HCT116 (cell line): Measurements from ENCODE around the gene DTNBP1. TPM values are rescaled to one million over a fixed set of nuclear protein-coding genes. Genes with fewer than 3 reads are reported as not detected.

Experiments used
- ATAC-seq: fragments of 200-7000 bp; cut with Tn5 transposase; 2 replicates; pipeline ENCODE4 v1.9.1; 2020; ENCODE audit warnings: mild to moderate bottlenecking, moderate library complexity
- BruUV-seq: library from RNA; stranded (reverse); fragments of 400-500 nt; replicated peaks from 2 replicates; lab custom pipeline; 2021; lab: Mats Ljungman, UMichigan
- CTCF ChIA-PET: fragments of 300-600 bp; sonication (Branson Sonifier 250); formaldehyde crosslinking; loops from one replicate; lab custom pipeline; 2021; ENCODE audit warnings: antibody characterized with exemption; lab: Charles Lee
- POLR2A ChIA-PET: fragments of 300-600, 350-600 bp; sonication (Branson Sonifier 250); formaldehyde crosslinking; loops from one replicate; lab custom pipeline; 2021; ENCODE audit warnings: antibody characterized with exemption; lab: Charles Lee
- RAD21 ChIA-PET, 2 experiments: fragments of 300-600 bp; sonication (Branson Sonifier 250); formaldehyde crosslinking; loops; one replicate each; lab custom pipeline; 2023; ENCODE audit warnings: low total read pairs in 2 of 2; ENCODE audit not compliant: uncharacterized antibody in 2 of 2, unreplicated experiment in 2 of 2, low non-redundant PET in 1 of 2; lab: Charles Lee
- DNase-seq: peaks from one replicate; pipeline ENCODE4 v3.0.0-alpha.2; 2010; ENCODE audit warnings: low read depth, low spot score
- H2AFZ ChIP-seq: fragments of 200-600 bp; shearing (Covaris generic), sonication (generic); 2 replicates; pipeline ENCODE4 v1.6.1; 2017; ENCODE audit warnings: low read depth, mixed run types, mixed read lengths, antibody characterized with exemption, low read length; ENCODE audit not compliant: poor library complexity, severe bottlenecking
- H3K27ac ChIP-seq: 2 replicates; pipeline ENCODE4 v1.5.1; 2012; ENCODE audit warnings: low read depth, low read length
- H3K27me3 ChIP-seq: fragments of 200-600 bp; sonication (generic); 2 replicates; pipeline ENCODE4 v1.6.1; 2016; ENCODE audit warnings: mixed run types, low read length, mixed read lengths; ENCODE audit not compliant: insufficient read depth
- H3K36me3 ChIP-seq, 2 experiments: fragments of 200-500 bp in 1 of 2; fragments of 200-600 bp in 1 of 2; sonication (Bioruptor generic) in 1 of 2; sonication (generic) in 1 of 2; 2 replicates each; pipeline versions ENCODE4 v1.5.1 to v1.6.1; 2014 to 2016; ENCODE audit warnings: low read length in 2 of 2, inconsistent platforms in 1 of 2, mixed read lengths in 1 of 2, mixed run types in 1 of 2; ENCODE audit not compliant: insufficient read depth in 2 of 2, control insufficient read depth in 1 of 2
- H3K4me1 ChIP-seq, 2 experiments: fragments of 200-600 bp in 1 of 2; sonication (generic) in 1 of 2; 2 replicates each; pipeline versions ENCODE4 v1.5.1 to v1.6.1; 2012 to 2017; ENCODE audit warnings: low read length in 2 of 2, inconsistent platforms in 1 of 2, mild to moderate bottlenecking in 1 of 2, mixed read lengths in 1 of 2, mixed run types in 1 of 2, moderate library complexity in 1 of 2; ENCODE audit not compliant: insufficient read depth in 2 of 2, control insufficient read depth in 1 of 2
- H3K4me2 ChIP-seq: fragments of 200-600 bp; sonication (generic); 2 replicates; pipeline ENCODE4 v1.6.1; 2017; ENCODE audit warnings: mixed run types, low read length, mixed read lengths
- H3K4me3 ChIP-seq, 2 experiments: fragments of 200-600 bp in 1 of 2; sonication (generic) in 1 of 2; replicated peaks in 1 of 2; 2 replicates each; pipeline ENCODE4 v1.5.1; 2011 to 2016; ENCODE audit warnings: low read length in 2 of 2, control low read depth in 1 of 2, low read depth in 1 of 2, mild to moderate bottlenecking in 1 of 2, mixed read lengths in 1 of 2, mixed run types in 1 of 2
- H3K79me2 ChIP-seq: fragments of 200-600 bp; sonication (generic); 2 replicates; pipeline ENCODE4 v1.6.1; 2017; ENCODE audit warnings: mild to moderate bottlenecking, mixed run types, low read length, moderate library complexity, mixed read lengths; ENCODE audit not compliant: insufficient read depth
- H3K9ac ChIP-seq: fragments of 200-600 bp; sonication (generic); 2 replicates; pipeline ENCODE4 v1.6.1; 2016; ENCODE audit warnings: low read length, mixed read lengths
- H3K9me2 ChIP-seq: fragments of 200-600 bp; sonication (generic), shearing (Covaris generic); 2 replicates; pipeline ENCODE4 v1.6.1; 2017; ENCODE audit warnings: mixed run types, mild to moderate bottlenecking, moderate library complexity; ENCODE audit not compliant: insufficient read depth
- H3K9me3 ChIP-seq, 2 experiments: fragments of 200-500 bp in 1 of 2; fragments of 200-600 bp in 1 of 2; sonication (Bioruptor generic) in 1 of 2; sonication (generic) in 1 of 2; 2 replicates each; pipeline ENCODE4 v1.6.1; 2014 to 2017; ENCODE audit warnings: low read length in 2 of 2, mixed read lengths in 2 of 2, inconsistent platforms in 1 of 2, low read depth in 1 of 2, mild to moderate bottlenecking in 1 of 2, mixed run types in 1 of 2, moderate library complexity in 1 of 2; ENCODE audit not compliant: control insufficient read depth in 1 of 2, insufficient read depth in 1 of 2
- H4K20me1 ChIP-seq: fragments of 200-600 bp; sonication (generic), shearing (Covaris generic); 2 replicates; pipeline ENCODE4 v1.6.1; 2017; ENCODE audit warnings: mixed run types, mild to moderate bottlenecking, moderate library complexity; ENCODE audit not compliant: insufficient read depth
- CEBPB ChIP-seq: IDR thresholded peaks from 2 replicates; pipeline ENCODE4 v1.6.1; 2012; ENCODE audit warnings: low read depth
- ELF1 ChIP-seq: IDR thresholded peaks from 2 replicates; pipeline ENCODE4 v1.6.1; 2012; ENCODE audit warnings: low read depth, borderline replicate concordance
- EZH2 ChIP-seq: fragments of 200-600 bp; sonication (generic); IDR thresholded peaks from 2 replicates; pipeline ENCODE4 v1.6.1; 2017; ENCODE audit warnings: antibody characterized with exemption, mixed run types
- EZH2phosphoT487 ChIP-seq: fragments of 200-600 bp; IDR thresholded peaks from 2 replicates; pipeline ENCODE4 v1.6.1; 2018; ENCODE audit warnings: antibody characterized with exemption, borderline replicate concordance
- JUND ChIP-seq: IDR thresholded peaks from 2 replicates; pipeline ENCODE4 v1.6.1; 2012
- POLR2A ChIP-seq: IDR thresholded peaks from 2 replicates; pipeline ENCODE4 v1.7.0; 2011; ENCODE audit warnings: borderline replicate concordance; ENCODE audit not compliant: insufficient read depth, insufficient read length; ENCODE audit errors: extremely low read depth
- SIN3A ChIP-seq: IDR thresholded peaks from 2 replicates; pipeline ENCODE4 v1.6.1; 2012; ENCODE audit warnings: low read depth
- SRF ChIP-seq: IDR thresholded peaks from 2 replicates; pipeline ENCODE4 v1.6.1; 2012; ENCODE audit warnings: low read depth
- YY1 ChIP-seq: IDR thresholded peaks from 2 replicates; pipeline ENCODE4 v1.6.1; 2011; ENCODE audit warnings: low read length, low read depth, moderate library complexity, mild to moderate bottlenecking; ENCODE audit not compliant: insufficient replicate concordance; ENCODE audit errors: extremely low read depth
- ZFX ChIP-seq: fragments of 450-650 bp; IDR thresholded peaks from 2 replicates; pipeline ENCODE4 v1.6.1; 2017
- intact Hi-C: fragments of 100-400 bp; cut with micrococcal nuclease; formaldehyde crosslinking; loops from 2 replicates; pipeline ENCODE4 v1.10.0; 2022
- total RNA-seq: library from RNA; stranded (reverse); gene quantifications from one replicate; pipeline ENCODE4 v1.2.1, GENCODE V29; 2021; ENCODE audit not compliant: unreplicated experiment
- TF ChIP-seq, protein P1 (sequence below): IDR thresholded peaks from 2 replicates; pipeline ENCODE4 v1.6.1; 2012
- TF ChIP-seq, protein P2 (sequence below): IDR thresholded peaks from 2 replicates; pipeline ENCODE4 v1.6.1; 2012
- TF ChIP-seq, protein P3 (sequence below): IDR thresholded peaks from 2 replicates; pipeline ENCODE4 v1.6.1; 2012; ENCODE audit warnings: low read depth

Gene DTNBP1
- total RNA-seq, 1 experiment from 2014 or later: 16.7 TPM

DNA sequence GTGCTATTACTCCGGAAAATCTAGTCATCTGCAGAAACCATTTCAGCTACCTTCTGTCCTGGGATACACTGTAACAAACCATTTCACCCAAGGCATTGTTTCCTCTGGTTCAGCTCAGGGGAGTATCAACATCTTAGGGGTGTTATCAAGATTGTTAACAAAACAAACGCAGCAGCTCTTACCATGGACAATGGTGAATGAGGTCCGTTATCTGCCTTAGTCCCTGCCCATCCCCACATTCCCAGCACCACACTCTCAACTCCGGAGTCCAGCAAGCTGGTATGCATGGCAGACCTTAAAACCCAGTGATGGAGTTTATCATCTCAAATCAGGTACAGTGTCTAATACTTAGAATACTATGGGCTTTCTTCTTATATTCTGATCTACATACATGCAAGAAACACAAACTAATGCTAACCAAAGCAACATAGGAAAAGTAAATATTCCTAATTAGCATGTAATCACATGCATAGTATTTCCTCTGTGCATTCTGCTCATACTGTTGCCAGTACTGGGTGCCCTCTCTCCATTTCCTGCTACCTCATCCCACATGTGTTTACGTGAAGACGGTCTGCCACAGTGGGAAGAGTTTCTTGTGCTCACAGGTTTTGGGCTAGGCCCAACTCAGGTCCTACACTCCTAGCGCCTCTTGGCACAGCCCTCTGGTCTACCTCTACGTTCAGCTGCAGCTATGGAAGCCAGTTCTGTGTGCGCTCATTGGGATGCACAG, 123.9 kb downstream of the DTNBP1 start:
- no TSS peak for BruUV-seq
- no peak for ATAC-seq
- no peaks in the 10 kb centered on the region for H3K36me3 ChIP-seq
- intact Hi-C loops: no loop called here
- ChIA-PET RAD21 (no interaction called here), POLR2A (no interaction called here)
- H3K4me1 ChIP-seq: no peaks in the 10 kb centered on the region
- no peak for TF ChIP-seq SIN3A
- no peak for TF ChIP-seq ZFX
- TF ChIP-seq, protein P1, sequence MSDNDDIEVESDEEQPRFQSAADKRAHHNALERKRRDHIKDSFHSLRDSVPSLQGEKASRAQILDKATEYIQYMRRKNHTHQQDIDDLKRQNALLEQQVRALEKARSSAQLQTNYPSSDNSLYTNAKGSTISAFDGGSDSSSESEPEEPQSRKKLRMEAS: no peak
- no peak for TF ChIP-seq POLR2A
- no peak for TF ChIP-seq CEBPB
- TF ChIP-seq, protein P2, sequence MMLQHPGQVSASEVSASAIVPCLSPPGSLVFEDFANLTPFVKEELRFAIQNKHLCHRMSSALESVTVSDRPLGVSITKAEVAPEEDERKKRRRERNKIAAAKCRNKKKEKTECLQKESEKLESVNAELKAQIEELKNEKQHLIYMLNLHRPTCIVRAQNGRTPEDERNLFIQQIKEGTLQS: no peak
- TF ChIP-seq EZH2: no peak
- no peak for TF ChIP-seq YY1
- TF ChIP-seq EZH2phosphoT487: no peak
- no peak for TF ChIP-seq SRF
- TF ChIP-seq ELF1: no peak
- TF ChIP-seq, all 23 proteins: peak for 0
- no peak overlapping the region for H3K4me3 ChIP-seq
- CTCF ChIA-PET: no interaction called here
- H3K9me2 ChIP-seq: no peaks in the 10 kb centered on the region
- H3K9ac ChIP-seq: no peak overlapping the region
- H3K79me2 ChIP-seq: no peaks in the 10 kb centered on the region
- H3K27me3 ChIP-seq: no peaks in the 10 kb centered on the region
- no peak overlapping the region for H3K4me2 ChIP-seq
- no peak overlapping the region for H3K27ac ChIP-seq
- DNase-seq: no peak
- H3K9me3 ChIP-seq: no peaks in the 10 kb centered on the region
- no peak overlapping the region for H2AFZ ChIP-seq
- H4K20me1 ChIP-seq: no peaks in the 10 kb centered on the region

DNA sequence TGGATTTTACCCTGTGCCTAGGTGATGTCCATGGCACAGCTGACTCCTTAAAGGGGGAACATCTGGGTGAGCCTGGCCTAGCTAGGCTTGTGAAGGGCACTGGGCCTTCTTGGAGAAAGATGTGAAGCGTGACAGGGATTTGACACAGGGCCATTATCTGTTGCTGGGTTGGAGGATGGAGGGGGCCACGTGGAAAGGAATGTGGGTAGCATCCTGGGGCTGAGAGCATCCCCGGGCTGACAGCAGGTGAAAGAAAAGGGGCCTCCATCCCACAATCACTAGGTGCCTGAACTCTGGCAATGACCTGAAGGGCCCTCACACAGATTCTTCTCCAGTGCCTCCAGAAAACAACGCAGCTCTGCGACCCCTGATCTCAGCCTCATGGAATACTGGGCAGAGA, 124.7 kb downstream of the DTNBP1 start:
- no peak overlapping the region for H2AFZ ChIP-seq
- CTCF ChIA-PET: no interaction called here

More for the DNA sequence above, 124.7 kb downstream of the DTNBP1 start:
- POLR2A ChIA-PET: no interaction called here
- RAD21 ChIA-PET: no interaction called here
- TF ChIP-seq POLR2A (no peak), JUND (no peak), CEBPB (no peak)
- TF ChIP-seq, protein P3, sequence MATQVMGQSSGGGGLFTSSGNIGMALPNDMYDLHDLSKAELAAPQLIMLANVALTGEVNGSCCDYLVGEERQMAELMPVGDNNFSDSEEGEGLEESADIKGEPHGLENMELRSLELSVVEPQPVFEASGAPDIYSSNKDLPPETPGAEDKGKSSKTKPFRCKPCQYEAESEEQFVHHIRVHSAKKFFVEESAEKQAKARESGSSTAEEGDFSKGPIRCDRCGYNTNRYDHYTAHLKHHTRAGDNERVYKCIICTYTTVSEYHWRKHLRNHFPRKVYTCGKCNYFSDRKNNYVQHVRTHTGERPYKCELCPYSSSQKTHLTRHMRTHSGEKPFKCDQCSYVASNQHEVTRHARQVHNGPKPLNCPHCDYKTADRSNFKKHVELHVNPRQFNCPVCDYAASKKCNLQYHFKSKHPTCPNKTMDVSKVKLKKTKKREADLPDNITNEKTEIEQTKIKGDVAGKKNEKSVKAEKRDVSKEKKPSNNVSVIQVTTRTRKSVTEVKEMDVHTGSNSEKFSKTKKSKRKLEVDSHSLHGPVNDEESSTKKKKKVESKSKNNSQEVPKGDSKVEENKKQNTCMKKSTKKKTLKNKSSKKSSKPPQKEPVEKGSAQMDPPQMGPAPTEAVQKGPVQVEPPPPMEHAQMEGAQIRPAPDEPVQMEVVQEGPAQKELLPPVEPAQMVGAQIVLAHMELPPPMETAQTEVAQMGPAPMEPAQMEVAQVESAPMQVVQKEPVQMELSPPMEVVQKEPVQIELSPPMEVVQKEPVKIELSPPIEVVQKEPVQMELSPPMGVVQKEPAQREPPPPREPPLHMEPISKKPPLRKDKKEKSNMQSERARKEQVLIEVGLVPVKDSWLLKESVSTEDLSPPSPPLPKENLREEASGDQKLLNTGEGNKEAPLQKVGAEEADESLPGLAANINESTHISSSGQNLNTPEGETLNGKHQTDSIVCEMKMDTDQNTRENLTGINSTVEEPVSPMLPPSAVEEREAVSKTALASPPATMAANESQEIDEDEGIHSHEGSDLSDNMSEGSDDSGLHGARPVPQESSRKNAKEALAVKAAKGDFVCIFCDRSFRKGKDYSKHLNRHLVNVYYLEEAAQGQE: no peak
- TF ChIP-seq, protein P1: no peak
- no peaks in the 10 kb centered on the region for H3K27me3 ChIP-seq
- intact Hi-C loops: no loop called here
- H3K4me2 ChIP-seq: no peak overlapping the region
- H3K9ac ChIP-seq: no peak overlapping the region
- no peaks in the 10 kb centered on the region for H3K4me1 ChIP-seq
- no TSS peak for BruUV-seq
- no peak overlapping the region for H3K4me3 ChIP-seq
- no peaks in the 10 kb centered on the region for H3K9me2 ChIP-seq
- H3K36me3 ChIP-seq: no peaks in the 10 kb centered on the region
- no peaks in the 10 kb centered on the region for H4K20me1 ChIP-seq
- ATAC-seq: no peak
- no peak for DNase-seq
- no peaks in the 10 kb centered on the region for H3K79me2 ChIP-seq
- no peaks in the 10 kb centered on the region for H3K9me3 ChIP-seq
- H3K27ac ChIP-seq: no peak overlapping the region
